IMR-90 (cell line): ENCODE measurements around the gene ARHGEF7. TPM values are rescaled to one million over a fixed set of nuclear protein-coding genes. Genes with fewer than 3 reads are reported as not detected.

Experiments used
- ATAC-seq: fragments of 200-7000 bp; cut with Tn5 transposase; 2 replicates; pipeline ENCODE4 v1.9.1; 2020; ENCODE audit warnings: low read depth, mild to moderate bottlenecking, moderate library complexity
- BruUV-seq: library from RNA; stranded (reverse); fragments of 400-500 nt; replicated peaks from 2 replicates; lab custom pipeline; 2021; lab: Mats Ljungman, UMichigan
- CTCF ChIA-PET: fragments of 300-600 bp; formaldehyde crosslinking; extraction: SDS; loops from one replicate; lab custom pipeline; 2021; ENCODE audit warnings: antibody characterized with exemption; lab: Yijun Ruan, JAX
- POLR2A ChIA-PET: fragments of 300-600 bp; sonication (Branson Sonifier 250); formaldehyde crosslinking; loops from one replicate; lab custom pipeline; 2022; ENCODE audit warnings: antibody characterized with exemption; ENCODE audit not compliant: unreplicated experiment; lab: Charles Lee
- DNase-seq: peaks from one replicate; pipeline ENCODE4 v3.0.0; 2013
- H2AFZ ChIP-seq: replicated peaks from 2 replicates; pipeline ENCODE3; 2013; ENCODE audit warnings: low read length, mild to moderate bottlenecking; ENCODE audit not compliant: poor library complexity
- H2AK5ac ChIP-seq: 2 replicates; pipeline ENCODE4 v1.6.1; 2013; ENCODE audit warnings: low read depth, low read length, inconsistent platforms
- H2AK9ac ChIP-seq: replicated peaks from 2 replicates; pipeline ENCODE3; 2013; ENCODE audit warnings: mild to moderate bottlenecking, low read depth, low read length, moderate library complexity; ENCODE audit not compliant: poor library complexity
- H2BK120ac ChIP-seq: 2 replicates; pipeline ENCODE4 v1.6.1; 2013; ENCODE audit warnings: low read depth, low read length, inconsistent platforms
- H2BK15ac ChIP-seq: 3 replicates; pipeline ENCODE4 v1.6.1; 2013; ENCODE audit warnings: low read depth, low read length, inconsistent platforms
- H2BK20ac ChIP-seq: 2 replicates; pipeline ENCODE4 v1.6.1; 2013; ENCODE audit warnings: low read depth, mild to moderate bottlenecking, inconsistent platforms, low read length, moderate library complexity
- H2BK5ac ChIP-seq: 2 replicates; pipeline ENCODE4 v1.6.1; 2013; ENCODE audit warnings: mild to moderate bottlenecking, low read depth, low read length, inconsistent platforms; ENCODE audit not compliant: poor library complexity, severe bottlenecking
- H3K14ac ChIP-seq: replicated peaks from 2 replicates; pipeline ENCODE4 v1.6.1; 2013; ENCODE audit warnings: low read depth, low read length, inconsistent platforms
- H3K18ac ChIP-seq: 2 replicates; pipeline ENCODE4 v1.6.1; 2013; ENCODE audit warnings: low read depth, low read length, control low read depth
- H3K23ac ChIP-seq: 2 replicates; pipeline ENCODE4 v1.6.1; 2013; ENCODE audit warnings: low read depth, low read length, inconsistent platforms
- H3K27ac ChIP-seq: 2 replicates; pipeline ENCODE4 v1.5.1; 2013; ENCODE audit warnings: mild to moderate bottlenecking, control low read depth, low read length; ENCODE audit not compliant: insufficient read depth
- H3K27me3 ChIP-seq: 2 replicates; pipeline ENCODE4 v1.6.1; 2013; ENCODE audit warnings: low read length; ENCODE audit not compliant: control insufficient read depth, insufficient read depth
- H3K36me3 ChIP-seq: 2 replicates; pipeline ENCODE4 v1.6.1; 2013; ENCODE audit warnings: low read length, mixed read lengths; ENCODE audit not compliant: control insufficient read depth, insufficient read depth
- H3K4ac ChIP-seq: 2 replicates; pipeline ENCODE4 v1.6.1; 2013; ENCODE audit warnings: low read depth, low read length, inconsistent platforms
- H3K4me1 ChIP-seq: 2 replicates; pipeline ENCODE4 v1.6.1; 2013; ENCODE audit warnings: low read length, mixed read lengths; ENCODE audit not compliant: control insufficient read depth, insufficient read depth
- H3K4me2 ChIP-seq: 2 replicates; pipeline ENCODE4 v1.6.1; 2013; ENCODE audit warnings: low read depth, mild to moderate bottlenecking, control low read depth, low read length, moderate library complexity
- H3K4me3 ChIP-seq: 2 replicates; pipeline ENCODE4 v1.5.1; 2013; ENCODE audit warnings: low read depth, mild to moderate bottlenecking, control low read depth, low read length, moderate library complexity; ENCODE audit not compliant: insufficient read depth
- H3K56ac ChIP-seq: 2 replicates; pipeline ENCODE4 v1.6.1; 2013; ENCODE audit warnings: low read length, inconsistent platforms; ENCODE audit not compliant: insufficient read depth; ENCODE audit errors: extremely low read depth
- H3K79me1 ChIP-seq, 2 experiments: 2 replicates each; pipeline ENCODE4 v1.6.1; 2013; ENCODE audit warnings: low read length in 2 of 2, inconsistent platforms in 1 of 2, low read depth in 1 of 2
- H3K9ac ChIP-seq: 2 replicates; pipeline ENCODE4 v1.6.1; 2013; ENCODE audit warnings: low read depth, low read length, control low read depth
- H3K9me1 ChIP-seq: 2 replicates; pipeline ENCODE4 v1.6.1; 2013; ENCODE audit warnings: low read length, inconsistent platforms; ENCODE audit not compliant: insufficient read depth
- H3K9me3 ChIP-seq: 2 replicates; pipeline ENCODE4 v1.6.1; 2013; ENCODE audit warnings: low read length; ENCODE audit not compliant: control insufficient read depth, insufficient read depth
- H4K20me1 ChIP-seq: 2 replicates; pipeline ENCODE4 v1.6.1; 2013; ENCODE audit warnings: low read length, inconsistent platforms; ENCODE audit not compliant: insufficient read depth
- H4K5ac ChIP-seq: 2 replicates; pipeline ENCODE4 v1.6.1; 2013; ENCODE audit warnings: mild to moderate bottlenecking, low read depth, low read length, control low read depth
- H4K8ac ChIP-seq, 2 experiments: 2 replicates each; pipeline ENCODE4 v1.6.1; 2013; ENCODE audit warnings: low read depth in 2 of 2, low read length in 2 of 2, control low read depth in 1 of 2, inconsistent platforms in 1 of 2
- H4K91ac ChIP-seq: 2 replicates; pipeline ENCODE4 v1.6.1; 2013; ENCODE audit warnings: low read depth, low read length, inconsistent platforms; ENCODE audit not compliant: insufficient read depth
- BHLHE40 ChIP-seq: fragments of 150-350 bp; IDR thresholded peaks from 2 replicates; pipeline ENCODE4 v1.6.1; 2016; ENCODE audit warnings: mild to moderate bottlenecking, low read depth, low read length
- CEBPB ChIP-seq: IDR thresholded peaks from 2 replicates; pipeline ENCODE4 v1.6.1; 2012; ENCODE audit warnings: low read depth, low read length, improper control_type of control experiment
- CHD1 ChIP-seq: IDR thresholded peaks from 2 replicates; pipeline ENCODE4 v1.6.1; 2012; ENCODE audit warnings: low read depth, low read length, improper control_type of control experiment
- CTCF ChIP-seq: conservative IDR thresholded peaks from 2 replicates; pipeline ENCODE4 v1.5.1; 2012; ENCODE audit warnings: mild to moderate bottlenecking, low read depth, low read length, improper control_type of control experiment
- ELK1 ChIP-seq: fragments of 150-350 bp; IDR thresholded peaks from 2 replicates; pipeline ENCODE4 v1.6.1; 2016; ENCODE audit warnings: low read depth, mild to moderate bottlenecking, low read length, moderate library complexity, borderline replicate concordance
- FOS ChIP-seq: fragments of 150-350 bp; IDR thresholded peaks from 2 replicates; pipeline ENCODE4 v1.6.1; 2016; ENCODE audit warnings: low read depth, low read length
- MAFK ChIP-seq: IDR thresholded peaks from 2 replicates; pipeline ENCODE4 v1.6.1; 2012; ENCODE audit warnings: low read depth, low read length, improper control_type of control experiment
- MAZ ChIP-seq: IDR thresholded peaks from 2 replicates; pipeline ENCODE4 v1.6.1; 2012; ENCODE audit warnings: low read depth, mild to moderate bottlenecking, low read length, improper control_type of control experiment, moderate library complexity, borderline replicate concordance
- MXI1 ChIP-seq: IDR thresholded peaks from 2 replicates; pipeline ENCODE4 v1.6.1; 2012; ENCODE audit warnings: low read depth, mild to moderate bottlenecking, low read length, moderate library complexity, borderline replicate concordance
- NFE2L2 ChIP-seq: fragments of 150-350 bp; IDR thresholded peaks from 2 replicates; pipeline ENCODE4 v1.6.1; 2016; ENCODE audit warnings: low read depth, mild to moderate bottlenecking, low read length
- RAD21 ChIP-seq: IDR thresholded peaks from 2 replicates; pipeline ENCODE4 v1.6.1; 2012; ENCODE audit warnings: low read length, improper control_type of control experiment
- RCOR1 ChIP-seq: IDR thresholded peaks from 2 replicates; pipeline ENCODE4 v1.6.1; 2012; ENCODE audit warnings: mild to moderate bottlenecking, low read length, improper control_type of control experiment; ENCODE audit not compliant: insufficient replicate concordance
- RFX5 ChIP-seq: IDR thresholded peaks from 2 replicates; pipeline ENCODE4 v1.8.0; 2012; ENCODE audit warnings: low read depth, mild to moderate bottlenecking, low read length, moderate library complexity
- SMC3 ChIP-seq: fragments of 150-350 bp; IDR thresholded peaks from 2 replicates; pipeline ENCODE4 v1.6.1; 2016; ENCODE audit warnings: low read depth, mild to moderate bottlenecking, antibody characterized with exemption, low read length, moderate library complexity
- WGBS, 2 experiments: methylation state at CpG; one replicate each; pipeline versions ENCODE4 v1.1.5 to v1.1.7; 2013; ENCODE audit warnings: missing lambda C conversion rate in 2 of 2; ENCODE audit not compliant: insufficient read length in 1 of 2; ENCODE audit errors: extremely low coverage in 2 of 2; 5-methylcytosine and 5-hydroxymethylcytosine counted together
- dilution Hi-C: fragments of 300-500 bp; cut with HindIII; formaldehyde crosslinking; loops from one replicate; pipeline ENCODE4 v1.14.3; 2018; ENCODE audit warnings: low sequenced_read_pairs; ENCODE audit not compliant: unreplicated experiment
- in situ Hi-C: fragments of 300-500 bp; cut with MboI; formaldehyde crosslinking; loops from 3 replicates; pipeline ENCODE4 v1.14.3; 2019; ENCODE audit warnings: low sequenced_read_pairs, inconsistent platforms, mixed read lengths
- intact Hi-C: fragments of 100-400 bp; cut with micrococcal nuclease; formaldehyde crosslinking; loops from 2 replicates; pipeline ENCODE4 v1.10.0; 2022
- polyA plus RNA-seq, 3 experiments: library from polyadenylated mRNA; depleted of rRNA; stranded (reverse); fragments of >200 nt; gene quantifications; 2 replicates each; pipeline ENCODE4 v1.2.3, GENCODE V29; 2012; ENCODE audit warnings: low replicate concordance in 1 of 3
- total RNA-seq: library from RNA; depleted of rRNA; stranded (reverse); fragments of >200 nt; gene quantifications from 2 replicates; pipeline ENCODE4 v1.2.3, GENCODE V29; 2012
- TF ChIP-seq, protein P1 (sequence below): fragments of 150-350 bp; IDR thresholded peaks from 2 replicates; pipeline ENCODE4 v1.6.1; 2017; ENCODE audit warnings: mild to moderate bottlenecking, antibody characterized with exemption, low read length, low read depth

ARHGEF7 gene
- total and polyA plus RNA-seq, 2 of the 4 experiments (the other 2 are of a cell fraction): 32.9 to 59.0 TPM

- no peak for TF ChIP-seq MXI1
- TF ChIP-seq MAZ: no peak
- TF ChIP-seq RAD21: no peak
- no peak for TF ChIP-seq RCOR1
- TF ChIP-seq BHLHE40: no peak
- TF ChIP-seq, protein P1, sequence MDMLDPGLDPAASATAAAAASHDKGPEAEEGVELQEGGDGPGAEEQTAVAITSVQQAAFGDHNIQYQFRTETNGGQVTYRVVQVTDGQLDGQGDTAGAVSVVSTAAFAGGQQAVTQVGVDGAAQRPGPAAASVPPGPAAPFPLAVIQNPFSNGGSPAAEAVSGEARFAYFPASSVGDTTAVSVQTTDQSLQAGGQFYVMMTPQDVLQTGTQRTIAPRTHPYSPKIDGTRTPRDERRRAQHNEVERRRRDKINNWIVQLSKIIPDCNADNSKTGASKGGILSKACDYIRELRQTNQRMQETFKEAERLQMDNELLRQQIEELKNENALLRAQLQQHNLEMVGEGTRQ: no peak
- no peak for TF ChIP-seq SMC3
- TF ChIP-seq CTCF: no peak
- TF ChIP-seq CHD1: no peak
- TF ChIP-seq RFX5: no peak
- no peak for TF ChIP-seq ELK1
- TF ChIP-seq NFE2L2: no peak
- TF ChIP-seq MAFK: no peak
- no peak for TF ChIP-seq CEBPB
- TF ChIP-seq FOS: no peak
- DNase-seq (no peak), ATAC-seq (no peak)
- CTCF ChIA-PET: no interaction called here
- H2BK15ac ChIP-seq: no peak overlapping the region
- H3K56ac ChIP-seq: no peak overlapping the region
- no peak overlapping the region for H2AK9ac ChIP-seq
- no peaks in the 10 kb centered on the region for H3K9me1 ChIP-seq
- no peak overlapping the region for H3K14ac ChIP-seq
- no peak overlapping the region for H2AK5ac ChIP-seq
- no peak overlapping the region for H3K23ac ChIP-seq
- in situ Hi-C loops (no loop called here), intact Hi-C loops (no loop called here), dilution Hi-C loops (no loop called here)
- H4K91ac ChIP-seq: no peak overlapping the region
- no peaks in the 10 kb centered on the region for H3K36me3 ChIP-seq
- H2BK20ac ChIP-seq: no peak overlapping the region
- H3K9me3 ChIP-seq: no peaks in the 10 kb centered on the region
- H3K4me2 ChIP-seq: no peak overlapping the region
- H4K5ac ChIP-seq: no peak overlapping the region
- no peak overlapping the region for H2BK120ac ChIP-seq
- H3K27ac ChIP-seq: no peak overlapping the region
- POLR2A ChIA-PET: interaction anchor here (0.6 kb wide), 1 partner anchor 9 kb away, joined by 3 read pairs; no protein-coding TSS in a partner anchor
- H3K27me3 ChIP-seq: peaks cover 24% of the 10 kb centered on the region
- no peak overlapping the region for H3K4me3 ChIP-seq
- H3K4me1 ChIP-seq: no peaks in the 10 kb centered on the region
- H4K8ac ChIP-seq: no peak overlapping the region
- no CpG with 5 or more reads among the region's 9 CpGs for WGBS, 2 experiments
- no peaks in the 10 kb centered on the region for H4K20me1 ChIP-seq
- H3K9ac ChIP-seq: no peak overlapping the region
- no TSS peak for BruUV-seq
- no peak overlapping the region for H2AFZ ChIP-seq
- no peaks in the 10 kb centered on the region for H3K79me1 ChIP-seq
- H3K18ac ChIP-seq: no peak overlapping the region
- no peak overlapping the region for H2BK5ac ChIP-seq
- no peak overlapping the region for H3K4ac ChIP-seq
These were observed 14.5 kb downstream of the ARHGEF7 start for GRCh38 chr13:111129465-111130115.
